GM12878 (cell line): Measurements from ENCODE around the gene TKFC. TPM values are rescaled to one million over a fixed set of nuclear protein-coding genes. Genes with fewer than 3 reads are reported as not detected.

ENCODE experiments used
- ATAC-seq: fragments of 200-7000 bp; cut with Tn5 transposase; 3 replicates; pipeline ENCODE4 v1.9.1; 2020; ENCODE audit warnings: mild to moderate bottlenecking, moderate library complexity
- BruUV-seq: library from RNA; stranded (reverse); fragments of 400-500 nt; replicated peaks from 2 replicates; lab custom pipeline; 2021; lab: Mats Ljungman, UMichigan
- CTCF ChIA-PET: fragments of 300-600 bp; sonication (Branson Sonifier 250); formaldehyde crosslinking; extraction: SDS; loops from one replicate; lab custom pipeline; 2021; ENCODE audit warnings: inconsistent platforms; lab: Yijun Ruan, JAX
- POLR2A ChIA-PET: fragments of 350-600 bp; formaldehyde crosslinking; extraction: SDS; loops from one replicate; lab custom pipeline; 2021; ENCODE audit warnings: inconsistent platforms; lab: Charles Lee
- RAD21 ChIA-PET: fragments of 300-600 bp; sonication (Branson Sonifier 250); formaldehyde crosslinking; loops from one replicate; lab custom pipeline; 2023; ENCODE audit warnings: antibody characterized with exemption; ENCODE audit not compliant: unreplicated experiment; lab: Charles Lee
- SMC1A ChIA-PET: fragments of 300-600 bp; sonication (Branson Sonifier 250); formaldehyde crosslinking; loops from one replicate; lab custom pipeline; 2023; ENCODE audit not compliant: unreplicated experiment, uncharacterized antibody; lab: Charles Lee
- DNase-seq: peaks from one replicate; pipeline ENCODE4 v3.0.0-alpha.2; 2011; ENCODE audit warnings: low read depth, low spot score
- FAIRE-seq: peaks from 3 replicates; lab custom pipeline; 2011; peaks lifted over from hg19 to GRCh38; lab: Jason Lieb, UNC
- H2AFZ ChIP-seq: 2 replicates; pipeline ENCODE4 v1.6.0; 2011; ENCODE audit warnings: low read depth, low read length, control low read depth; ENCODE audit not compliant: control insufficient read depth
- H3K27ac ChIP-seq: 2 replicates; pipeline ENCODE4 v1.5.1; 2011; ENCODE audit warnings: control low read depth; ENCODE audit not compliant: control insufficient read depth, insufficient read depth
- H3K27me3 ChIP-seq, 2 experiments: replicated peaks in 1 of 2; 2 replicates each; pipeline versions ENCODE4 v1.6.0 to v1.6.1; 2011; ENCODE audit warnings: low read length in 1 of 2; ENCODE audit not compliant: control insufficient read depth in 2 of 2, insufficient read depth in 2 of 2
- H3K36me3 ChIP-seq, 2 experiments: 2 replicates each; pipeline ENCODE4 v1.5.1; 2011; ENCODE audit warnings: low read length in 1 of 2; ENCODE audit not compliant: control insufficient read depth in 2 of 2, insufficient read depth in 2 of 2
- H3K4me1 ChIP-seq: 2 replicates; pipeline ENCODE4 v1.6.1; 2011; ENCODE audit warnings: mild to moderate bottlenecking, low read length, moderate library complexity, mixed read lengths; ENCODE audit not compliant: control insufficient read depth, insufficient read depth
- H3K4me2 ChIP-seq: 2 replicates; pipeline ENCODE4 v1.6.0; 2011; ENCODE audit warnings: control low read depth; ENCODE audit not compliant: control insufficient read depth, insufficient read depth
- H3K4me3 ChIP-seq: fragments of 200-600 bp; sonication (generic); 2 replicates; pipeline ENCODE4 v1.5.1; 2016
- H3K79me2 ChIP-seq: 2 replicates; pipeline ENCODE4 v1.6.0; 2011; ENCODE audit warnings: low read length; ENCODE audit not compliant: control insufficient read depth, insufficient read depth
- H3K9ac ChIP-seq: 2 replicates; pipeline ENCODE4 v1.8.0; 2011; ENCODE audit warnings: low read length, control low read depth, mixed read lengths; ENCODE audit not compliant: control insufficient read depth, insufficient read depth
- H3K9me3 ChIP-seq: replicated peaks from 3 replicates; pipeline ENCODE4 v1.5.1; 2011; ENCODE audit warnings: mild to moderate bottlenecking, low read length; ENCODE audit not compliant: control insufficient read depth, insufficient read depth
- H4K20me1 ChIP-seq: 2 replicates; pipeline ENCODE4 v1.6.0; 2011; ENCODE audit not compliant: control insufficient read depth, insufficient read depth
- CBFB ChIP-seq: IDR thresholded peaks from 2 replicates; pipeline ENCODE4 v1.6.1; 2016; ENCODE audit warnings: antibody characterized with exemption, low read depth
- HCFC1 ChIP-seq: fragments of 150-350 bp; IDR thresholded peaks from 2 replicates; pipeline ENCODE4 v1.6.1; 2014; ENCODE audit warnings: low read length
- HDGF ChIP-seq: fragments of 450-650 bp; IDR thresholded peaks from 2 replicates; pipeline ENCODE4 v1.6.1; 2016; ENCODE audit warnings: antibody characterized with exemption
- JUNB ChIP-seq: IDR thresholded peaks from 2 replicates; pipeline ENCODE4 v1.6.1; 2016; ENCODE audit warnings: antibody characterized with exemption, mild to moderate bottlenecking
- KLF5 ChIP-seq: fragments of 450-650 bp; IDR thresholded peaks from 2 replicates; pipeline ENCODE4 v1.6.1; 2014; ENCODE audit warnings: mild to moderate bottlenecking; ENCODE audit not compliant: partially characterized antibody
- MEF2B ChIP-seq: fragments of 450-650 bp; IDR thresholded peaks from 2 replicates; pipeline ENCODE4 v1.6.1; 2018; ENCODE audit warnings: mild to moderate bottlenecking, moderate library complexity; ENCODE audit not compliant: partially characterized antibody, poor library complexity, severe bottlenecking
- MTA2 ChIP-seq: fragments of 450-650 bp; IDR thresholded peaks from 2 replicates; pipeline ENCODE4 v1.6.1; 2016; ENCODE audit warnings: low read depth, mild to moderate bottlenecking, moderate library complexity
- NFYA ChIP-seq: IDR thresholded peaks from 2 replicates; pipeline ENCODE4 v1.6.1; 2011; ENCODE audit warnings: low read depth, mild to moderate bottlenecking, low read length, improper control_type of control experiment, borderline replicate concordance
- NFYB ChIP-seq: IDR thresholded peaks from 2 replicates; pipeline ENCODE4 v1.6.1; 2011; ENCODE audit warnings: low read depth, mild to moderate bottlenecking, low read length, improper control_type of control experiment, moderate library complexity; ENCODE audit not compliant: insufficient read depth
- NR2C2 ChIP-seq: IDR thresholded peaks from 2 replicates; pipeline ENCODE4 v1.6.1; 2011; ENCODE audit warnings: borderline replicate concordance, low read depth; ENCODE audit not compliant: control insufficient read depth, insufficient read length
- USF2 ChIP-seq: IDR thresholded peaks from 2 replicates; pipeline ENCODE4 v1.6.1; 2011; ENCODE audit warnings: low read depth, low read length, improper control_type of control experiment, borderline replicate concordance
- WRNIP1 ChIP-seq: IDR thresholded peaks from 2 replicates; pipeline ENCODE4 v1.6.1; 2011; ENCODE audit warnings: low read depth, low read length, improper control_type of control experiment, borderline replicate concordance
- ZBTB11 ChIP-seq: fragments of 450-650 bp; formaldehyde crosslinking; IDR thresholded peaks from 2 replicates; pipeline ENCODE4 v1.5.0; 2022; ENCODE audit warnings: mild to moderate bottlenecking, missing genetic modification characterization
- WGBS: methylation state at CpG from one replicate; pipeline ENCODE4 v1.1.6; 2016; ENCODE audit warnings: low lambda C conversion rate; ENCODE audit not compliant: insufficient replicate concordance, insufficient coverage; ENCODE audit errors: missing lambda C conversion rate; 5-methylcytosine and 5-hydroxymethylcytosine counted together
- in situ Hi-C: fragments of 300-500 bp; cut with MboI; formaldehyde crosslinking; loops from 9 replicates; pipeline ENCODE4 v1.14.3; 2018; ENCODE audit warnings: mixed read lengths
- intact Hi-C: fragments of 100-400 bp; cut with micrococcal nuclease; formaldehyde crosslinking; loops from one replicate; pipeline ENCODE4 v1.14.2; 2022; ENCODE audit not compliant: unreplicated experiment
- polyA plus RNA-seq, 11 experiments: library from polyadenylated mRNA; depleted of rRNA in 4 of 11; unstranded in 6 of 11; stranded (reverse) in 5 of 11; fragments of >200 nt; fragmentation: Nextera tagmentation in 4 of 11; fragmentation: Illumina TruSeq in 1 of 11; extraction: Ambion mirVana in 4 of 11; extraction: Trizol in 1 of 11; gene quantifications; 1 replicate in 1 of 11; 2 replicates in 10 of 11; pipeline versions ENCODE4 v1.2.1 to v1.2.3, GENCODE V29; 2011 to 2016; ENCODE audit warnings: inconsistent platforms in 2 of 11, missing spikeins in 2 of 11, low read depth in 1 of 11
- total RNA-seq, 4 experiments: library from RNA; depleted of rRNA in 3 of 4; stranded (reverse); fragments of >200 nt in 3 of 4; fragmentation: Illumina TruSeq in 1 of 4; extraction: Trizol in 1 of 4; gene quantifications; 2 replicates each; pipeline versions ENCODE4 v1.2.1 to v1.2.3, GENCODE V29; 2013 to 2021
- TF ChIP-seq, protein P1 (sequence below): fragments of 450-650 bp; conservative IDR thresholded peaks from 2 replicates; pipeline ENCODE4 v1.6.1; 2017; ENCODE audit warnings: mild to moderate bottlenecking, moderate library complexity

The TKFC gene
- total and polyA plus RNA-seq, 10 of the 15 experiments (the other 5 are each of a cell fraction or from before 2014, with no cell fraction given): 2.4 to 113 (median 59.0) TPM

DNA sequence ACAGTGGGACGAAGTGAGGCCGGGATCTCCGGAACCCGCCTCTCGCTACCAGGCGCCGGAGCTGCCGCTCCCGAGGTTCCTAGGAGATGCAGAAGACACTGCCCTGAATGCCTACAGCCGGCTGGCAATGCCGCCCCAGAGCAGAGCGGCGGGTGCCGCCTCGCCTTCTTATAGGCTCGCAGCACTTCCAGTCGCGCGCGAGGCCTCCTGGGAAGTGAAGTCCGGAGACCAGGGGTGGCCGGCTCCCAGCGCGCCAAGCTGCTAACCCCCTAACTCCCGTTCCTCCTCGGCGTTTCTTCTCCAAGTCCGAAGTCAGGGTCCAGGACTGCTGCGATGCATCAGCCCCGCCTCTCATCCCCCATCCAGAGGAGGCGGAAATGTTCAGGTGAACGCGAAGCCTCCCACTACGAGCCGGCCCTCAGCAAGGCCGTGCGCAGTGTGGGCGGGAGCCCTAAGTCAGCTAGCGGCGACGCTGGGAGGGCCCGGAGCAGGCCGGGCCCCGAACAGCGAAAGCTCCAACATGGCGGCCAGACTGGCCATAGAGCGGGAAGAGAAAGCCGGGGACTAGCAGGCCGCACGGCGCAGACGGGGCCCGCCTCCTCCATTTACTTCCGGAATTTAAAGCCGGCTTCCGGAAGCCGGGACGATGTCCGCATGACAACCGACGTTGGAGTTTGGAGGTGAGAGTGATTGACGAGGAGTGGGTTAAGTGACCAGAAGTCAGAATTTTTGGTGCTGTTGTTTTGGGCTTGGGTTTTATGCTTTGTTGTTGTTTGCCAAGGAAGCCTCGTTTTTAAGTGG lies 28.9 kb downstream of the TKFC start, which contains the start of the genes CYB561A3 and TMEM138:
Gene CYB561A3 (minus strand): TSS at position 142 of the 801 bp plus-strand sequence. CDS start 5,169 bp downstream, outside the sequence.
Gene TMEM138 (plus strand): TSS at position 634 of the 801 bp plus-strand sequence. CDS start 2,017 bp downstream, outside the sequence.
- Histone ChIP-seq H4K20me1 (no peaks in the 10 kb centered on the region), H3K27ac (peak within 1 kb of the TSS; percentile 98), H3K9me3 (no peaks in the 10 kb centered on the region), H3K4me1 (peaks cover 28% of the 10 kb centered on the region), H2AFZ (peak within 1 kb of the TSS; percentile 99), H3K4me2 (peak within 1 kb of the TSS; percentile 89), H3K27me3 (no peaks in the 10 kb centered on the region), H3K4me3 (peak within 1 kb of the TSS; percentile 99), H3K79me2 (peaks cover 51% of the 10 kb centered on the region), H3K36me3 (peaks cover 6 to 11% of the 10 kb centered on the region in 2 experiments), H3K9ac (peak within 1 kb of the TSS; percentile 91)
- FAIRE-seq (peak; percentile 65), ATAC-seq (peak; percentile 88), DNase-seq (peak; percentile 85)
- no TSS peak for BruUV-seq
- ChIA-PET POLR2A (interaction anchor here (0.6 to 8.7 kb wide), 13 partner anchors 7 to 320 kb away, joined by 3 to 111 read pairs (median 4); partner anchors contain the start of genes CPSF7, DDB1, SDHAF2 and TKFC), SMC1A (interaction anchor here (0.7 to 12.8 kb wide), 7 partner anchors 8 to 101 kb away, joined by 3 to 243 read pairs (median 8); partner anchors contain the start of genes DDB1, TKFC, TMEM216 and VWCE), RAD21 (interaction anchor here (0.8 to 13.0 kb wide), 6 partner anchors 7 to 67 kb away, joined by 3 to 172 read pairs (median 26); partner anchors contain the start of genes CPSF7, DDB1, SDHAF2 and TKFC), CTCF (interaction anchor here (0.6 to 23.9 kb wide), 7 partner anchors 7 to 50 kb away, joined by 3 to 387 read pairs (median 5); partner anchors contain the start of gene TMEM216)
- in situ Hi-C loops (no loop called here), intact Hi-C loops (loop anchor here (1.0 kb wide), 1 partner anchor 29 kb away; the partner anchor contains the start of genes DDB1 and TKFC)
- WGBS: under 1% methylated on average over 63 of the region's 63 CpGs
- TF ChIP-seq, protein P1, sequence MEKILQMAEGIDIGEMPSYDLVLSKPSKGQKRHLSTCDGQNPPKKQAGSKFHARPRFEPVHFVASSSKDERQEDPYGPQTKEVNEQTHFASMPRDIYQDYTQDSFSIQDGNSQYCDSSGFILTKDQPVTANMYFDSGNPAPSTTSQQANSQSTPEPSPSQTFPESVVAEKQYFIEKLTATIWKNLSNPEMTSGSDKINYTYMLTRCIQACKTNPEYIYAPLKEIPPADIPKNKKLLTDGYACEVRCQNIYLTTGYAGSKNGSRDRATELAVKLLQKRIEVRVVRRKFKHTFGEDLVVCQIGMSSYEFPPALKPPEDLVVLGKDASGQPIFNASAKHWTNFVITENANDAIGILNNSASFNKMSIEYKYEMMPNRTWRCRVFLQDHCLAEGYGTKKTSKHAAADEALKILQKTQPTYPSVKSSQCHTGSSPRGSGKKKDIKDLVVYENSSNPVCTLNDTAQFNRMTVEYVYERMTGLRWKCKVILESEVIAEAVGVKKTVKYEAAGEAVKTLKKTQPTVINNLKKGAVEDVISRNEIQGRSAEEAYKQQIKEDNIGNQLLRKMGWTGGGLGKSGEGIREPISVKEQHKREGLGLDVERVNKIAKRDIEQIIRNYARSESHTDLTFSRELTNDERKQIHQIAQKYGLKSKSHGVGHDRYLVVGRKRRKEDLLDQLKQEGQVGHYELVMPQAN: peak; percentile 62; the same call in 1 of the 2 replicates
- TF ChIP-seq HDGF: peak; percentile 51; the same call in 1 of the 2 replicates
- peak; percentile 74 for TF ChIP-seq NFYB
- no peak for TF ChIP-seq NFYA
- TF ChIP-seq MTA2: no peak
- no peak for TF ChIP-seq MEF2B
- TF ChIP-seq WRNIP1: peak; percentile 73; the same call in 1 of the 2 replicates
- peak; percentile 69 for TF ChIP-seq HCFC1
- TF ChIP-seq ZBTB11 (CRISPR knock-in tag): peak; percentile 42; the same call in 1 of the 2 replicates
- peak; percentile 84 for TF ChIP-seq CBFB
- peak; percentile 33 for TF ChIP-seq KLF5
- TF ChIP-seq JUNB: no peak; the same call in 1 of the 2 replicates
- TF ChIP-seq USF2: no peak
- TF ChIP-seq NR2C2: no peak
